Epithelial cell of esophagus (primary cell): Measurements from ENCODE around the gene ABLIM2.
A peak's percentile ranks its signal among the peaks of the same experiment; 100 is the strongest.

Experiments
- DNase-seq: peaks from one replicate; pipeline ENCODE4 v3.0.0; 2010; ENCODE audit warnings: low read depth
- H3K4me3 ChIP-seq: 2 replicates; pipeline ENCODE4 v1.5.1; 2011; ENCODE audit warnings: mild to moderate bottlenecking, low read length, control low read depth
- TF ChIP-seq, protein P1 (sequence below): IDR thresholded peaks from 2 replicates; pipeline ENCODE4 v1.5.1; 2011; ENCODE audit warnings: low read depth, mild to moderate bottlenecking, low read length, control low read depth, inconsistent platforms; ENCODE audit not compliant: insufficient read depth; ENCODE audit errors: missing control alignments

ABLIM2 gene

DNA sequence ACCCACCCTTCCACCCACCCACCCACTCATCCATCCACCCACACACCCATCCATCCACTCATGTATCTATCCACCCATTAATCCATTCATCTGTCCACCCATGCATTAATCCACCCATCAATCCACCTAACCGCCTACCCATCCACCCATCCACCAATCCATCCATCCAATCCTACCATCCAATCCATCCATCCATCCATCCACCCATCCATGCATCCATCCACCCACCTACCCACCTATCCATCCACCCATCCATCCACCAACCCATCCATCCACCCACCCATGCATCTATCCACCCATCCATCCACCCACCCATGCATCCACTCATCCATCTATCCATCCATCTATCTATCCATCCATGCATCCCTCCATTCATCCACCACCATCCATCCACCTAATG, 184.2 kb downstream of the ABLIM2 start:
- H3K4me3 ChIP-seq, result no peak overlapping the region
- no peak for DNase-seq
- TF ChIP-seq, protein P1, sequence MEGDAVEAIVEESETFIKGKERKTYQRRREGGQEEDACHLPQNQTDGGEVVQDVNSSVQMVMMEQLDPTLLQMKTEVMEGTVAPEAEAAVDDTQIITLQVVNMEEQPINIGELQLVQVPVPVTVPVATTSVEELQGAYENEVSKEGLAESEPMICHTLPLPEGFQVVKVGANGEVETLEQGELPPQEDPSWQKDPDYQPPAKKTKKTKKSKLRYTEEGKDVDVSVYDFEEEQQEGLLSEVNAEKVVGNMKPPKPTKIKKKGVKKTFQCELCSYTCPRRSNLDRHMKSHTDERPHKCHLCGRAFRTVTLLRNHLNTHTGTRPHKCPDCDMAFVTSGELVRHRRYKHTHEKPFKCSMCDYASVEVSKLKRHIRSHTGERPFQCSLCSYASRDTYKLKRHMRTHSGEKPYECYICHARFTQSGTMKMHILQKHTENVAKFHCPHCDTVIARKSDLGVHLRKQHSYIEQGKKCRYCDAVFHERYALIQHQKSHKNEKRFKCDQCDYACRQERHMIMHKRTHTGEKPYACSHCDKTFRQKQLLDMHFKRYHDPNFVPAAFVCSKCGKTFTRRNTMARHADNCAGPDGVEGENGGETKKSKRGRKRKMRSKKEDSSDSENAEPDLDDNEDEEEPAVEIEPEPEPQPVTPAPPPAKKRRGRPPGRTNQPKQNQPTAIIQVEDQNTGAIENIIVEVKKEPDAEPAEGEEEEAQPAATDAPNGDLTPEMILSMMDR, result no peak

DNA sequence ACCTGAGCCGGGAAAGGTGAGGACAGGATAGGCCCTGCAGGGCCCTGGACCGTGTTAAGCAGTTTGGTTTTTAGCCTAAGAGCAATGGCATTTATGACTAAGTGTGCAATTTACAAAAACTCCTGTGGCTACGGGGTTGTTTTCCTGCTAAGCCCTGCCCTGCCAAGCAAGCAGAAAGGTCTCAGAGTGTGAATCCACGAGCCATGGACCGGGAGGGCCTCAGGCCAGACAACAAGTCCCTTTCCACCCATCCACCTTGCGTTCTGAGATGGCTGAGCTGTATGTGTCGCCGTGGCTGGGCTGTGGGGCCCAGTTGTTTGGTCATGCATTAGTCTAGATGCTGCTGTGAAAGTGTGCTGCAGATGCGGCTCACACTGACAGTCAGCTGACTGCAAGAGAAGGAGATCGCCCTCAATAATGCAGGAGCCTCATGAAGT, 185.1 kb downstream of the ABLIM2 start:
- no peak overlapping the region for H3K4me3 ChIP-seq
- DNase-seq, result peak; percentile 91
- TF ChIP-seq, protein P1, result no peak

DNA sequence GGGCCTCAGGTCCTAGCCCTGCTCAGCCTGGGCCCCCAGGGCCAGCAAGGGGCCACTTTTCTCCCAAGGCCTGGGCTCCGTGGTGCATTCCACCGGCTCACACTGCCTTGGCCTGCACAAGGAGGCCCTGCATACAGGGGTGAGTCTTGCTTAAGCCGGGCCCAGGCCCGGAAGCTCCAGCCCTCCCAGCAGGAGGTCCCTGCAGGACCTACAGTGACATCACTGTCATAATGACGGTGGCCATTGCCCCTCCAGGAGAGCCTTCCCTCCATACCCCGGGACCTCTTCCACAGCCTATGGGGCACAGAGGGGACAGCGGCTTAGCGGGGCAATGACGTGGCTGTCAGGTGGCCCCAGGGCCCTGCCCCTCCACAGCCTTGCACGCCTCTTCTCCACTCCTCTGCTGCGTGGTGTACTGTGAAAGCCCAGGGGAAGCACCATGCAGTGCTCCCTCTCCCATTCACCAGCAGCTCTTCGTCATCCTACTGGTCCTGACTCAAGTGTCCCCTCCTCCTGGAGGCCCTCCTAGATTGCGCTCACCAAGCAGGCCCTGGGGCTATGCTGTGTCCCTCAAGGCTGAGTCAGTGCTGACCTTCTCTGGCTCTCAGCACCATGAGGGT, 186.6 kb downstream of the ABLIM2 start:
- DNase-seq, result peak; percentile 58
- no peak overlapping the region for H3K4me3 ChIP-seq
- TF ChIP-seq, protein P1, result no peak

DNA sequence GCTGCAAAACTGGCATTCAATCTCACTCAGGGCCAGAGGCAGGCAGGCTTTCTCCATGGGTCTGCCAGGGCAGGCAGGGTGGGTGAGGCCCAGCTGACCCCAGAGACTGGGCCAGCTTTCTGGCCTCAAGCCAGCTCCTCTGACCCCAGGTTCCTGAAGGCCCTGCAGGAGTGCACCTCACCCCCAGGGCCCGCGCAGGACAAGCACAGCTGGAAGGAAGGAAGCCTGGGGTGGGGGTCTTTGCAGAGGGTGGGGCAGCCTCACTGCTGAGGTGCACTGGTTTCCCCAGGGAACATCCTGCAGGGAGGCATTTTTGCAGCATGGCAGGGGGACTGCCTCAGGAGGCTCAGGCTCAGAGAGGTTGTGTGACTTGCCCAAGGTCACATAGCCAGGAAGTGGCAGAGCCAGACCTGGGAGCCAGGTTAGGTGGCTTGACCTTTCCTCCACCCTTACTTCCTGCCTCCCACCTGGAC, 187.4 kb downstream of the ABLIM2 start:
- H3K4me3 ChIP-seq, result no peak overlapping the region
- TF ChIP-seq, protein P1, result no peak
- no peak for DNase-seq

DNA sequence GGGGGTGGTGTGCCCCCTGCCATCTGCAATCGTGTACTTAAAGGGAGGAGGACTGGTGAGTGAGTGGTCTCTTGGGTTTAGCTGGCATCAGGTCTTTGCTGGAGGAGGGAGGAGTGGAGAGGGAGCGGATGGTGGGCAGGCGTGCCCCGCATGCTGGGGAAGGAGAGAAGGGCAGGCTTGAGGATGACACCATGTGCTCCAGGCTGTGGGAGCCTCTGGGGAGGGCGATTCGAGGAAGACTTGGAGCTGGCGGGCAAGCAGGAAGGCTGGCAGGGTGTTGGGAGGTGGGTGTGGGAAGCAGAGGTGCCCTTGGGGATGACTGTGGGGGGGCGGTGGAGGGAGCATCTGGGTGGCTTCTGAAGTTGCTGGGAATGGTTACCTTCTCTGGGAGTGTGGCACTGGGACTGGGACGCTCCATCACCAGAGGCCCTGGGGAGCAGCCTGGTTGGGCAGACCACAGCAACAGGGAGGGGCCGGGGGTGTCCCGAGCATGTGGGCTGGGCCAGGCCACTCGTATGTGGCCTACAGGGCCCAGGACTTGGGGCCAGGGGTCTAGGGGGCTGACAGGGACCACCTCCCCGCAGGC, 188.2 kb downstream of the ABLIM2 start:
- DNase-seq, result no peak
- TF ChIP-seq, protein P1, result no peak
- no peak overlapping the region for H3K4me3 ChIP-seq

DNA sequence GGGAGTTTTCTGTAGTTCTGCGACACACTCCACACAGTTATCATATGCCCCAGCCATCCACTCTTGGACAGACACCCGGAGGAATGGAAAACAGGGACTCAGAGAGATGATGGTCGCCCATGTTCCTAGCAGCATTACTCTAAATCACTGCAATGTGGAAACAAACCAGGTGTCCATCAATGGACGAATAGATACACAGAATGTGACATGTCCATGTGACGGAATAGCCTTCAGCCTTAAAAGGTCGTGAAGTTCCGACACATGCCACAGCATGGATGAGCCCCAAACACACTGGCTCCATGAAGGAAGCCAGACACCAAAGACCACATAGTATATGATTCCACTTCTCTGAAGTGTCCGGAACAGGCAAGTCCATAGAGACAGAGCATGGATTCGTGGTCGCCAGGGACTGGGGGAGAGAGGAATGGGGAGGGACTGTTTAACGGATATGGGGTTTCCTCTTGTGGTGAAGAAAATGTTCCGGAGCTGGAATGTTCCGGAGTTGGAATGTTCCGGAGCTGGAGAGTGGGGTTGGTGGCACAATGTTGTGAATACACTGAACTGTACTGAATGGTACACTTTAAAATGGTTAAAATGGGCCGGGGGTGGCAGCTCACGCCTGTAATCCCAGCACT, 190.2 kb downstream of the ABLIM2 start:
- H3K4me3 ChIP-seq, result no peak overlapping the region
- no peak for DNase-seq
- TF ChIP-seq, protein P1, result no peak
